ENCODE results near the gene NECTIN1. TPM values are rescaled to one million over a fixed set of nuclear protein-coding genes. Genes with fewer than 3 reads are reported as not detected.
A peak's percentile ranks its signal among the peaks of the same experiment; 100 is the strongest.

NECTIN1 gene
- total RNA-seq, 1 donor from 2014 or later, result 36.7 TPM

DNA sequence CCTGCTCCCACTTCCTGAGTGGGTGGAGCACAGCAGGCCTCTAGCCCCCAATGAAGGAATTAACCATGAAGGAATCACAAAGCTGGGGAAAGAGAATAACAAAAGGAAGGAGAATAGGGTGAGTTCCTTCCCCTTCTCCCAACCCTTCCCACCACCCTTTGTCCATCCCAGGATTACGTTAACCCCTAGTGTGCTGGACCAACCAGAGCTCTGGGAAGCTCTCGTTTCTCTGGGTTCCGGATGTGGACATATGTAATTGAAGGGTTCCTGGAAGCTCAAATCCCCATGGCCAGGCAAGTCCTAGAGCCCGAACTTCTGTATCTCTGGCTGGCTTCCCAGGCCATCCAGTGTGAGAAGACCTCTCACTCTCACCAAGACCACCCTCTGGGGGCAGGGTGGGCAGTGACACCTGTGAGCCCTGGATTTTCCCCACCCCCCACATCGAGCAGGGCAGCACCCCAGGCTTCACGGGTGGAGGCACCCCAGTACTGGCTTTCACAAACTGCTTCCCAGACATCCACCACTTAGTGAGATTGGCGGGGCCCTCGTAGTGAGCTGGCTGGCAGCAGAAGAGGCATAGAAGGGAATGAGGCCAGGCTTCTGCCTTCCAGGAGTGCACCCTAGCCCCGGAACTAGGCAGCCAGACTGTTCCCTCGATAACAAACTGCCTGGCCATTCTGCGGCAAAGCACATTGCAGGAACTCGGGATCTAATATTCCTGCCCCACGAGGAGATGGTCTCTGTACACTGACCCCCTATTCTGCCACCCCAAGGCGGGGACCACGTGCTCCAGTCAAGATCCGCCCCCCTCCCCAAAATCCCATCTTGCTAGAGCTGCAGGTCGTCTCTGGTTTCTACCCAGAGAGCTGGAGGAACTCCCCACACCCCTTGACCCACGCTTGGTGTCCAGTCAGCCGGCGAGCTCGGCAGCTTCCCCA is 2.1 kb downstream of the NECTIN1 start:
- no peaks in the 10 kb centered on the region for H3K9me3 Mint-ChIP-seq
- TF ChIP-seq, protein P1, sequence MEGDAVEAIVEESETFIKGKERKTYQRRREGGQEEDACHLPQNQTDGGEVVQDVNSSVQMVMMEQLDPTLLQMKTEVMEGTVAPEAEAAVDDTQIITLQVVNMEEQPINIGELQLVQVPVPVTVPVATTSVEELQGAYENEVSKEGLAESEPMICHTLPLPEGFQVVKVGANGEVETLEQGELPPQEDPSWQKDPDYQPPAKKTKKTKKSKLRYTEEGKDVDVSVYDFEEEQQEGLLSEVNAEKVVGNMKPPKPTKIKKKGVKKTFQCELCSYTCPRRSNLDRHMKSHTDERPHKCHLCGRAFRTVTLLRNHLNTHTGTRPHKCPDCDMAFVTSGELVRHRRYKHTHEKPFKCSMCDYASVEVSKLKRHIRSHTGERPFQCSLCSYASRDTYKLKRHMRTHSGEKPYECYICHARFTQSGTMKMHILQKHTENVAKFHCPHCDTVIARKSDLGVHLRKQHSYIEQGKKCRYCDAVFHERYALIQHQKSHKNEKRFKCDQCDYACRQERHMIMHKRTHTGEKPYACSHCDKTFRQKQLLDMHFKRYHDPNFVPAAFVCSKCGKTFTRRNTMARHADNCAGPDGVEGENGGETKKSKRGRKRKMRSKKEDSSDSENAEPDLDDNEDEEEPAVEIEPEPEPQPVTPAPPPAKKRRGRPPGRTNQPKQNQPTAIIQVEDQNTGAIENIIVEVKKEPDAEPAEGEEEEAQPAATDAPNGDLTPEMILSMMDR (IDR thresholded peaks at IDR 0.05), result no peak
- peaks cover 1% of the 10 kb centered on the region for H3K36me3 Mint-ChIP-seq (ENCODE audit: low read depth)
- no peak overlapping the region for H3K27ac Mint-ChIP-seq
- ChIA-PET POLR2A (interaction anchor here (1.2 to 3.9 kb wide), 3 partner anchors 25 to 353 kb away, joined by 3 to 58 read pairs (median 4); no protein-coding TSS in a partner anchor), CTCF (interaction anchor here (1.1 to 4.2 kb wide), 2 partner anchors 56 to 382 kb away, joined by 3 to 117 read pairs; no protein-coding TSS in a partner anchor)
- H3K4me3 Mint-ChIP-seq, result peak overlapping the region; percentile 94
- DNase-seq (no peak), ATAC-seq (ENCODE audit: low read depth) (no peak)
- H3K4me1 Mint-ChIP-seq, result peaks cover 38% of the 10 kb centered on the region
- intact Hi-C loops (cut with micrococcal nuclease), result loop anchor here (2.0 to 5.0 kb wide), 2 partner anchors 14 to 195 kb away; no protein-coding TSS in a partner anchor
- peaks cover 21% of the 10 kb centered on the region for H3K27me3 Mint-ChIP-seq

DNA sequence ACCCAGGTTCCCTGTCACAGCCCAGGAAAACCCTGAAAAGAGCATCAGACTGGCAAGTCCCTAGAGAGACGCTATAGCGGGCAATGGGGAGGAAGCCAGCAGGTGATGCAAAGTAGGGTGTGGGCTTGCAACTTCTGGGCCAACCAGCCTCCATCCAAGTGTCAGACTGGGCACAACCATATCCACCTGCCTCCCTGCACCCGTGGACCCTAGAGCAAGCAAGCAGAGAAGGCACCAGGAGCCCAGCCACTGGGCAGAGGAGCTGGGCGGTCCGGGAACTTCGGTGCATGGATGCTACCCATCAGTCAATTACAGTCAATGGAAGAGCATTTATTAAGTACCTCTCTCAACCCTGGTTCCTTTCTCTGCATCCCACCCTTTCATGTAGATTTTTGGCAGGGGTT is 2.8 kb downstream of the NECTIN1 start:
- no peaks in the 10 kb centered on the region for H3K9me3 Mint-ChIP-seq
- intact Hi-C loops (cut with micrococcal nuclease), result loop anchor here (2.0 to 5.0 kb wide), 2 partner anchors 13 to 194 kb away; no protein-coding TSS in a partner anchor
- ATAC-seq (ENCODE audit: low read depth), result no peak
- DNase-seq, result no peak
- ChIA-PET POLR2A (no interaction called here), CTCF (interaction anchor here (1.1 to 4.2 kb wide), 2 partner anchors 55 to 382 kb away, joined by 3 to 117 read pairs; no protein-coding TSS in a partner anchor)
- H3K36me3 Mint-ChIP-seq (ENCODE audit: low read depth), result peaks cover 1% of the 10 kb centered on the region
- H3K27ac Mint-ChIP-seq, result no peak overlapping the region
- TF ChIP-seq, protein P1 (IDR thresholded peaks at IDR 0.05), result no peak
- peaks cover 38% of the 10 kb centered on the region for H3K4me1 Mint-ChIP-seq
- peaks cover 19% of the 10 kb centered on the region for H3K27me3 Mint-ChIP-seq
- peak overlapping the region; percentile 65 for H3K4me3 Mint-ChIP-seq

DNA sequence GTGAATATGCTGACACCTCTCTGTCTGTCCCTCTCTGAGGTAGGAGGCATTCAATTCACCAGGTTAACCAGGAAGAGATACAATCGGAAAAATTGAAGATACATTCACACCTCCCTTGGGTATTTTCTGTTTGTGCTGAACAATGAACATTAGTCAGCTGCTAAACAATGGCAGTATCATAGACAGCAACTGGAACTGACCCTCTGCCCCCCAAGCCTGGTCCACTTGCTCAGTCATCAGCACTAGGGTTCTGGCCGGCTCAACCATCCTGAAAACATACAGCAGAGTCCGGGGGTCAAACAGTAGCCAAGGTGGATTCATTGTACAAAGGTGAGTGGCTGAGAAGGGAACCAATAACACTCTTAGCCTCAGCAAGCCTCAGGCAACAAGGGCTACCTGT is 4.0 kb downstream of the NECTIN1 start:
- Mint-ChIP-seq H3K27me3 (peaks cover 11% of the 10 kb centered on the region), H3K36me3 (ENCODE audit: low read depth) (peaks cover 1% of the 10 kb centered on the region), H3K4me3 (no peak overlapping the region), H3K9me3 (no peaks in the 10 kb centered on the region), H3K4me1 (peaks cover 33% of the 10 kb centered on the region), H3K27ac (no peak overlapping the region)
- TF ChIP-seq, protein P1 (IDR thresholded peaks at IDR 0.05), result no peak
- intact Hi-C loops (cut with micrococcal nuclease), result loop anchor here (5.0 kb wide), 1 partner anchor 193 kb away; no protein-coding TSS in a partner anchor
- ChIA-PET CTCF (no interaction called here), POLR2A (no interaction called here)
- ATAC-seq (ENCODE audit: low read depth) (no peak), DNase-seq (no peak)

DNA sequence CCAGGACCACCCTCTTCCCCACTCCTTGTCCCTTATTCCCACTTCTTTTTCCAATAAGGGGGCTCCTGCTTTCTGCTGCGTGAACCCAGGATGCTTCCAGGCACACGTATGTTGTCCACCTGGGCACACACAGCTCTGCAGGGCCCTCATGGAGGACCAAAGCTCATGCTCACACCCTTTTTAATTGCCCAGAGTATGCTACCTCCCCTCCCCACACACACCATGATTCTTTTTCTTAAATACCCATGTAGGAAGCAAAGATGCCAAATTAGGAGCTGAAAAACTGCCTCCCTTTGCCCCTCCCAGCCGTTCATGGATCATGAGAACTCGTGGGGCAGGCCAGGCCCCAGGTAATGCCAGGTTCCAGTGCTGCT is 5.1 kb downstream of the NECTIN1 start:
- peaks cover 1% of the 10 kb centered on the region for H3K36me3 Mint-ChIP-seq (ENCODE audit: low read depth)
- ChIA-PET POLR2A (no interaction called here), CTCF (no interaction called here)
- H3K4me3 Mint-ChIP-seq, result no peak overlapping the region
- TF ChIP-seq, protein P1 (IDR thresholded peaks at IDR 0.05), result no peak
- DNase-seq (no peak), ATAC-seq (ENCODE audit: low read depth) (no peak)
- intact Hi-C loops (cut with micrococcal nuclease), result no loop called here
- H3K27me3 Mint-ChIP-seq, result peaks cover 9% of the 10 kb centered on the region
- no peaks in the 10 kb centered on the region for H3K9me3 Mint-ChIP-seq
- H3K4me1 Mint-ChIP-seq, result peaks cover 27% of the 10 kb centered on the region
- H3K27ac Mint-ChIP-seq, result no peak overlapping the region

GRCh38 chr11:119723243-119723951 is 5.6 kb downstream of the NECTIN1 start:
- Mint-ChIP-seq H3K36me3 (ENCODE audit: low read depth) (peaks cover 1% of the 10 kb centered on the region), H3K4me3 (no peak overlapping the region), H3K9me3 (no peaks in the 10 kb centered on the region), H3K27me3 (peaks cover 9% of the 10 kb centered on the region), H3K27ac (no peak overlapping the region), H3K4me1 (peaks cover 27% of the 10 kb centered on the region)
- POLR2A ChIA-PET, result no interaction called here
- TF ChIP-seq, protein P1 (IDR thresholded peaks at IDR 0.05), result no peak
- ATAC-seq (ENCODE audit: low read depth), result no peak
- intact Hi-C loops (cut with micrococcal nuclease), result no loop called here
- no peak for DNase-seq
- CTCF ChIA-PET, result no interaction called here

Measured in activated B cell treated with CpG ODN at 0.5 μM for 24 hours (primary cell).